ENCODE data around the gene TSHZ2. TPM values are rescaled to one million over a fixed set of nuclear protein-coding genes. Genes with fewer than 3 reads are reported as not detected.
"Not testable (repeated sequence)": the region's sequence is repeated elsewhere in the genome, so short reads cannot be mapped to it uniquely, and the experiment has no call there.

TSHZ2 gene
- total RNA-seq, 3 donors from 2014 or later (not counting 1 experiment from before 2014, with no cell fraction given): 1.8 to 1.9 TPM; not detected in 1

- Mint-ChIP-seq H3K4me1 (no peaks in the 10 kb centered on the region), H3K27me3 (ENCODE audit: low read depth in 2 of 2) (peaks cover 28 to 39% of the 10 kb centered on the region in 2 donors), H3K36me3 (no peaks in the 10 kb centered on the region), H3K4me3 (no peak overlapping the region), H3K9me3 (no peaks in the 10 kb centered on the region), H3K27ac (no peak overlapping the region)
- no peaks in the 10 kb centered on the region for H3K36me3 ChIP-seq (ENCODE audit: control insufficient read depth, insufficient read depth, low read length)
- 66% methylated on average over 3 of the region's 6 CpGs for WGBS (ENCODE audit: insufficient coverage)
- no peak for ATAC-seq
- no peaks in the 10 kb centered on the region for H3K9me3 ChIP-seq (ENCODE audit: control insufficient read depth, insufficient read depth, low read length)
- no peak overlapping the region for H3K4me3 ChIP-seq (ENCODE audit: low read length)
- H3K4me1 ChIP-seq (ENCODE audit: control insufficient read depth, insufficient read depth, low read length): no peaks in the 10 kb centered on the region
- TF ChIP-seq CTCF (IDR thresholded peaks at IDR 0.05): no peak
- DNase-seq: no peak
- no peak overlapping the region for H3K27ac ChIP-seq (ENCODE audit: low read length)
- intact Hi-C loops (cut with micrococcal nuclease): no loop called here
- no peaks in the 10 kb centered on the region for H3K27me3 ChIP-seq (ENCODE audit: control insufficient read depth, insufficient read depth, low read length)
Observed at GRCh38 chr20:52964131-52964530, 8.0 kb upstream of the TSHZ2 start.

GRCh38 chr20:52965380-52965779, 6.8 kb upstream of the TSHZ2 start:
- H3K36me3 ChIP-seq (ENCODE audit: control insufficient read depth, insufficient read depth, low read length): no peaks in the 10 kb centered on the region
- TF ChIP-seq CTCF (IDR thresholded peaks at IDR 0.05): no peak
- no peaks in the 10 kb centered on the region for H3K4me1 ChIP-seq (ENCODE audit: control insufficient read depth, insufficient read depth, low read length)
- Mint-ChIP-seq H3K9me3 (no peaks in the 10 kb centered on the region), H3K36me3 (no peaks in the 10 kb centered on the region), H3K27me3 (ENCODE audit: low read depth in 2 of 2) (peaks cover 34 to 50% of the 10 kb centered on the region in 2 donors), H3K4me3 (no peak overlapping the region), H3K27ac (no peak overlapping the region), H3K4me1 (no peaks in the 10 kb centered on the region)
- intact Hi-C loops (cut with micrococcal nuclease): no loop called here
- DNase-seq (no peak), ATAC-seq (no peak)
- H3K27me3 ChIP-seq (ENCODE audit: control insufficient read depth, insufficient read depth, low read length): no peaks in the 10 kb centered on the region
- no peak overlapping the region for H3K4me3 ChIP-seq (ENCODE audit: low read length)
- H3K9me3 ChIP-seq (ENCODE audit: control insufficient read depth, insufficient read depth, low read length): no peaks in the 10 kb centered on the region
- H3K27ac ChIP-seq (ENCODE audit: low read length): no peak overlapping the region
- WGBS (ENCODE audit: insufficient coverage): 58% methylated on average over 1 of the region's 1 CpG

DNA sequence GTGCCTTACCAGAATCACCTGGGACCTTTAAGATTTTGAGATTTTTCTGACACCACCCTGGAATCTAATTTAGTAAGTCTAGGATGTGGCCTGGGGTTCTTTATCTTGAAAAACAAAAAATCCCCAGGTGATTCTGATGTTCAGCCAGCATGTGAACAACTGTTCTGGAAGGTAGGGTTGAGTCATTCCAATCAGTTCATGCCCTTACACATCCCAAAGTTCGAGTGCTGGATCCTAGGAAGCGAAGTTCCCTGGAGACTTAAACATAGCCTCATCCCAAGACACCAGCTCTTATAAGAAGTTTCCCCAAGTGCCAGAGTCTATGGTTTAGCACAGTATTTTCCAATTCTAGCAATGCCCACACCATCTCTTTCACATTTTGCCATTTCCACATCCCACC, 6.3 kb upstream of the TSHZ2 start:
- Mint-ChIP-seq H3K4me3 (no peak overlapping the region), H3K9me3 (no peaks in the 10 kb centered on the region), H3K27me3 (ENCODE audit: low read depth in 2 of 2) (peaks cover 34 to 54% of the 10 kb centered on the region in 2 donors), H3K4me1 (no peaks in the 10 kb centered on the region), H3K36me3 (no peaks in the 10 kb centered on the region), H3K27ac (no peak overlapping the region)
- TF ChIP-seq CTCF (IDR thresholded peaks at IDR 0.05): no peak
- no peak overlapping the region for H3K4me3 ChIP-seq (ENCODE audit: low read length)
- DNase-seq (no peak), ATAC-seq (no peak)
- H3K27ac ChIP-seq (ENCODE audit: low read length): no peak overlapping the region
- 72% methylated on average over 2 of the region's 2 CpGs for WGBS (ENCODE audit: insufficient coverage)
- no peaks in the 10 kb centered on the region for H3K9me3 ChIP-seq (ENCODE audit: control insufficient read depth, insufficient read depth, low read length)
- intact Hi-C loops (cut with micrococcal nuclease): no loop called here
- no peaks in the 10 kb centered on the region for H3K36me3 ChIP-seq (ENCODE audit: control insufficient read depth, insufficient read depth, low read length)
- H3K27me3 ChIP-seq (ENCODE audit: control insufficient read depth, insufficient read depth, low read length): no peaks in the 10 kb centered on the region
- H3K4me1 ChIP-seq (ENCODE audit: control insufficient read depth, insufficient read depth, low read length): no peaks in the 10 kb centered on the region

DNA sequence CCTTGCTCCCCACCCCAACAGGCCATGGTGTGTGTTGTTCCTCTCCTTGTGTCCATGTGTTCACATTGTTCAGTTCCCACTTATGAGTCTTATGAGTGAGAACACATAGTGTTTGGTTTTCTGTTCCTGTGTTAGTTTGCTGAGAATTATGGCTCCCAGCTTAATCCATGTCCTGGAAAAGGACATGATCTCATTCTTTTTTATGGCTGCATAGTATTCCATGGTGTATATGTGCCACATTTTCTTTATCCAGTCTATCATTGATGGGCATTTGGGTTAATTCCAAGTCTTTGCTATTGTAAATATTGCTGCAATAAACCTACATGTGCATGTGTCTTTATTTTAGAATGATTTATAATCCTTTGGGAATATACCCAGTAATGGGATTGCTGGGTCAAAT, 5.6 kb upstream of the TSHZ2 start:
- H3K4me1 Mint-ChIP-seq; H3K27me3 ChIP-seq (ENCODE audit: control insufficient read depth, insufficient read depth, low read length); H3K9me3 Mint-ChIP-seq; H3K27ac Mint-ChIP-seq; H3K27ac ChIP-seq (ENCODE audit: low read length); H3K36me3 Mint-ChIP-seq; H3K36me3 ChIP-seq (ENCODE audit: control insufficient read depth, insufficient read depth, low read length); ATAC-seq; DNase-seq; intact Hi-C loops (cut with micrococcal nuclease); H3K9me3 ChIP-seq (ENCODE audit: control insufficient read depth, insufficient read depth, low read length); H3K4me3 Mint-ChIP-seq; H3K4me1 ChIP-seq (ENCODE audit: control insufficient read depth, insufficient read depth, low read length); H3K4me3 ChIP-seq (ENCODE audit: low read length): not testable (repeated sequence)
- H3K27me3 Mint-ChIP-seq (ENCODE audit: low read depth in 2 of 2): peaks cover 41 to 58% of the 10 kb centered on the region in 2 donors
